Tibial nerve (tissue), 3 donors: ENCODE results near the gene KCNC2.

Experiments used
- POLR2A ChIP-seq, 2 donors: fragments of 450-650 bp; IDR thresholded peaks; one replicate each; pipeline ENCODE4 v1.6.1; 2017; ENCODE audit warnings: antibody characterized with exemption in 2 of 2, mild to moderate bottlenecking in 2 of 2, moderate library complexity in 2 of 2
- TF ChIP-seq, protein P1 (sequence below), 5 experiments: fragments of 200-600 bp in 3 of 5; fragments of 450-650 bp in 2 of 5; sonication (generic) in 3 of 5; IDR thresholded peaks; one replicate each; pipeline ENCODE4 v1.5.1; 2016 to 2019; ENCODE audit warnings: antibody characterized with exemption in 5 of 5, mild to moderate bottlenecking in 3 of 5, moderate library complexity in 2 of 5

DNA sequence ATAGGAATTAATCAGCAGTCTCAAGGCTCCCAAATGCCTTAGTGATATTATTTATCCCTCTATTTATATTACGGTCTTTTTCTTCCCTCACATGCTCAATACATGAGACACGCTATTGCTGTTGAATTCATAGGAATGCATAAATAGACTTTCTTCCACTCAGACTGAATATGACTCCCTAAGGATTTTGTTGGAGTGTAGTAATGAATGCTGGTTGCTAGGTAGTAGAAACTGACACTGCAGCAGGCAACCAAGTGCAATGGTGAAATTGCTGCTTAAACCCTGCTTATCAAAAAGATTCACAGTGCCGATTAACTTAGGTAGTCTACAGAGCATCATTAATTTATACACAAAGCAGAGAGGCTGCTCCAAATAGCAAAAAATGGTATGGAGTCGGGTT, 168.2 kb downstream of the KCNC2 start:
- TF ChIP-seq, protein P1, sequence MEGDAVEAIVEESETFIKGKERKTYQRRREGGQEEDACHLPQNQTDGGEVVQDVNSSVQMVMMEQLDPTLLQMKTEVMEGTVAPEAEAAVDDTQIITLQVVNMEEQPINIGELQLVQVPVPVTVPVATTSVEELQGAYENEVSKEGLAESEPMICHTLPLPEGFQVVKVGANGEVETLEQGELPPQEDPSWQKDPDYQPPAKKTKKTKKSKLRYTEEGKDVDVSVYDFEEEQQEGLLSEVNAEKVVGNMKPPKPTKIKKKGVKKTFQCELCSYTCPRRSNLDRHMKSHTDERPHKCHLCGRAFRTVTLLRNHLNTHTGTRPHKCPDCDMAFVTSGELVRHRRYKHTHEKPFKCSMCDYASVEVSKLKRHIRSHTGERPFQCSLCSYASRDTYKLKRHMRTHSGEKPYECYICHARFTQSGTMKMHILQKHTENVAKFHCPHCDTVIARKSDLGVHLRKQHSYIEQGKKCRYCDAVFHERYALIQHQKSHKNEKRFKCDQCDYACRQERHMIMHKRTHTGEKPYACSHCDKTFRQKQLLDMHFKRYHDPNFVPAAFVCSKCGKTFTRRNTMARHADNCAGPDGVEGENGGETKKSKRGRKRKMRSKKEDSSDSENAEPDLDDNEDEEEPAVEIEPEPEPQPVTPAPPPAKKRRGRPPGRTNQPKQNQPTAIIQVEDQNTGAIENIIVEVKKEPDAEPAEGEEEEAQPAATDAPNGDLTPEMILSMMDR (IDR thresholded peaks at IDR 0.05), result no peak
- no peak for TF ChIP-seq POLR2A (IDR thresholded peaks at IDR 0.05)
